OCI-LY1 (cell line): ENCODE results near the gene HSD17B7.
"Not testable (repeated sequence)": the region's sequence is repeated elsewhere in the genome, so short reads cannot be mapped to it uniquely, and the experiment has no call there.

ENCODE experiments used
- H2AFZ ChIP-seq: fragments of 200-600 bp; sonication (generic), shearing (Covaris generic); 2 replicates; pipeline ENCODE4 v1.6.0; 2014; ENCODE audit warnings: antibody characterized with exemption, mild to moderate bottlenecking, low read length
- H3F3A ChIP-seq: fragments of 200-600 bp; sonication (generic), shearing (Covaris generic); 2 replicates; pipeline ENCODE4 v1.6.0; 2014; ENCODE audit warnings: mild to moderate bottlenecking, antibody characterized with exemption, low read length, moderate library complexity; ENCODE audit not compliant: insufficient read depth
- H3K27ac ChIP-seq: fragments of 200-600 bp; sonication (generic); 2 replicates; pipeline ENCODE4 v1.5.1; 2014; ENCODE audit warnings: low read length, mixed run types, mild to moderate bottlenecking, low read depth; ENCODE audit not compliant: poor library complexity, severe bottlenecking
- H3K27me3 ChIP-seq: fragments of 200-600 bp; sonication (generic); 2 replicates; pipeline ENCODE4 v1.6.0; 2014; ENCODE audit warnings: antibody characterized with exemption, mild to moderate bottlenecking, low read length, moderate library complexity; ENCODE audit not compliant: insufficient read depth
- H3K36me3 ChIP-seq: fragments of 200-600 bp; sonication (generic); 2 replicates; pipeline ENCODE4 v1.6.1; 2014; ENCODE audit warnings: mild to moderate bottlenecking, antibody characterized with exemption, low read length, moderate library complexity, mixed read lengths; ENCODE audit not compliant: insufficient read depth
- H3K4me1 ChIP-seq: fragments of 200-600 bp; sonication (generic); 2 replicates; pipeline ENCODE4 v1.5.1; 2014; ENCODE audit warnings: mild to moderate bottlenecking, low read length, moderate library complexity; ENCODE audit not compliant: insufficient read depth, severe bottlenecking
- H3K4me2 ChIP-seq: fragments of 200-600 bp; sonication (generic), shearing (Covaris generic); 2 replicates; pipeline ENCODE4 v1.6.1; 2014; ENCODE audit warnings: low read length
- H3K4me3 ChIP-seq: fragments of 200-600 bp; sonication (generic); 2 replicates; pipeline ENCODE4 v1.5.1; 2014; ENCODE audit warnings: low read length, low read depth, mild to moderate bottlenecking, mixed read lengths; ENCODE audit not compliant: poor library complexity, severe bottlenecking
- H3K79me2 ChIP-seq: fragments of 200-600 bp; shearing (Covaris generic); 2 replicates; pipeline ENCODE4 v1.6.1; 2016; ENCODE audit warnings: mixed run types, low read length, mixed read lengths; ENCODE audit not compliant: insufficient read depth
- H3K9ac ChIP-seq: fragments of 200-600 bp; sonication (generic), shearing (Covaris generic); 2 replicates; pipeline ENCODE4 v1.6.1; 2014; ENCODE audit warnings: mild to moderate bottlenecking, low read length, mixed read lengths
- H3K9me2 ChIP-seq: fragments of 200-600 bp; sonication (generic), shearing (Covaris generic); 2 replicates; pipeline ENCODE4 v1.6.1; 2014; ENCODE audit warnings: low read depth, mild to moderate bottlenecking, low read length, mixed read lengths
- H3K9me3 ChIP-seq: fragments of 200-600 bp; shearing (Covaris generic); 2 replicates; pipeline ENCODE4 v1.6.1; 2014; ENCODE audit warnings: low read length, mixed read lengths
- H4K20me1 ChIP-seq: fragments of 200-600 bp; sonication (generic), shearing (Covaris generic); 2 replicates; pipeline ENCODE4 v1.6.0; 2016; ENCODE audit warnings: mild to moderate bottlenecking, low read length; ENCODE audit not compliant: insufficient read depth
- EZH2 ChIP-seq: fragments of 200-600 bp; sonication (generic), shearing (Covaris generic); IDR thresholded peaks from 2 replicates; pipeline ENCODE4 v1.8.0; 2017; ENCODE audit warnings: borderline replicate concordance, mixed run types, mild to moderate bottlenecking, antibody characterized with exemption, low read length, moderate library complexity, mixed read lengths
- TF ChIP-seq, protein P1 (sequence below): fragments of 200-600 bp; sonication (generic), shearing (Covaris generic); IDR thresholded peaks from 2 replicates; pipeline ENCODE4 v1.5.1; 2017; ENCODE audit warnings: mild to moderate bottlenecking, antibody characterized with exemption, low read length, moderate library complexity, mixed read lengths

HSD17B7 gene

GRCh38 chr1:162782671-162783070, 7.8 kb upstream of the HSD17B7 start:
- H4K20me1 ChIP-seq = no peaks in the 10 kb centered on the region
- no peaks in the 10 kb centered on the region for H3K9me2 ChIP-seq
- no peak overlapping the region for H3K4me3 ChIP-seq
- H2AFZ ChIP-seq = no peak overlapping the region
- no peak overlapping the region for H3K4me2 ChIP-seq
- H3K4me1 ChIP-seq = no peaks in the 10 kb centered on the region
- H3F3A ChIP-seq = no peaks in the 10 kb centered on the region
- no peaks in the 10 kb centered on the region for H3K9me3 ChIP-seq
- H3K27ac ChIP-seq = no peak overlapping the region
- TF ChIP-seq EZH2 = no peak
- TF ChIP-seq, protein P1, sequence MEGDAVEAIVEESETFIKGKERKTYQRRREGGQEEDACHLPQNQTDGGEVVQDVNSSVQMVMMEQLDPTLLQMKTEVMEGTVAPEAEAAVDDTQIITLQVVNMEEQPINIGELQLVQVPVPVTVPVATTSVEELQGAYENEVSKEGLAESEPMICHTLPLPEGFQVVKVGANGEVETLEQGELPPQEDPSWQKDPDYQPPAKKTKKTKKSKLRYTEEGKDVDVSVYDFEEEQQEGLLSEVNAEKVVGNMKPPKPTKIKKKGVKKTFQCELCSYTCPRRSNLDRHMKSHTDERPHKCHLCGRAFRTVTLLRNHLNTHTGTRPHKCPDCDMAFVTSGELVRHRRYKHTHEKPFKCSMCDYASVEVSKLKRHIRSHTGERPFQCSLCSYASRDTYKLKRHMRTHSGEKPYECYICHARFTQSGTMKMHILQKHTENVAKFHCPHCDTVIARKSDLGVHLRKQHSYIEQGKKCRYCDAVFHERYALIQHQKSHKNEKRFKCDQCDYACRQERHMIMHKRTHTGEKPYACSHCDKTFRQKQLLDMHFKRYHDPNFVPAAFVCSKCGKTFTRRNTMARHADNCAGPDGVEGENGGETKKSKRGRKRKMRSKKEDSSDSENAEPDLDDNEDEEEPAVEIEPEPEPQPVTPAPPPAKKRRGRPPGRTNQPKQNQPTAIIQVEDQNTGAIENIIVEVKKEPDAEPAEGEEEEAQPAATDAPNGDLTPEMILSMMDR = no peak
- no peaks in the 10 kb centered on the region for H3K79me2 ChIP-seq
- H3K27me3 ChIP-seq = 0 out of 2 replicates have a peak, but pooled peaks cover 3% of the 10 kb centered on the region
- H3K36me3 ChIP-seq = no peaks in the 10 kb centered on the region
- no peak overlapping the region for H3K9ac ChIP-seq

- not testable (repeated sequence) for H4K20me1 ChIP-seq, H3K27me3 ChIP-seq, H3K27ac ChIP-seq, H3K9ac ChIP-seq, H3K9me3 ChIP-seq, H3F3A ChIP-seq, H3K9me2 ChIP-seq, H2AFZ ChIP-seq, H3K4me1 ChIP-seq, H3K79me2 ChIP-seq, H3K4me2 ChIP-seq, H3K36me3 ChIP-seq, H3K4me3 ChIP-seq
Observed at GRCh38 chr1:162784926-162785325, 5.6 kb upstream of the HSD17B7 start.

- H3K4me2 ChIP-seq, H3K27ac ChIP-seq, H3K4me3 ChIP-seq, H3K9me3 ChIP-seq, H2AFZ ChIP-seq, H3K79me2 ChIP-seq, H3K27me3 ChIP-seq, H3F3A ChIP-seq, H3K36me3 ChIP-seq, H3K9me2 ChIP-seq, H3K9ac ChIP-seq, H4K20me1 ChIP-seq: not testable (repeated sequence)
- H3K4me1 ChIP-seq = peaks cover 18% of the 10 kb centered on the region
Observed at GRCh38 chr1:162788783-162789182, 1.7 kb upstream of the HSD17B7 start.

DNA sequence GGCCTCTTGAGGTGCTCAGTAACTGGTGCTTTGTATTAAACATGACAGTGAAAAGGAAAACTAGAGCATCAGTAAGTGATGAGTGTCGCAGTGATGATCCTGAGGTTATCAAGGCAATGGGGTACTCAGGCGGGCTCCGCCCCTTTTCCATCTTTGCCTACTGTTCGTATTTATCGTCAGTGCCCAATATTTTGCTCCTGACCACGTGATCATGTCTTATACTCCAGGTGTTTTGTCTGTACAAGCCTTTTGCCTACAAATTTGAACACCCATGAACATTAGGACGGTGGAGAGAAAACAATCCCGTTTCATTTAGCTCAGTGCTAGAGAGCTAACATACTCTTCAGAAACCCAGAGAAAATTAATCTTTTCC, 469 bp downstream of the HSD17B7 start:
- Histone ChIP-seq H3K36me3 (peaks cover 22% of the 10 kb centered on the region; the same call in 1 of the 2 replicates), H3K27ac (peak overlapping the region; percentile 70), H3K9ac (peak overlapping the region; percentile 62; the same call in 1 of the 2 replicates), H3K4me3 (peak overlapping the region; percentile 62), H3K4me1 (peaks cover 18% of the 10 kb centered on the region), H3K4me2 (peak overlapping the region; percentile 61)
- not testable (repeated sequence) for H3K9me2 ChIP-seq, H3K9me3 ChIP-seq, H3K79me2 ChIP-seq, H3K27me3 ChIP-seq, H2AFZ ChIP-seq, H4K20me1 ChIP-seq, H3F3A ChIP-seq

DNA sequence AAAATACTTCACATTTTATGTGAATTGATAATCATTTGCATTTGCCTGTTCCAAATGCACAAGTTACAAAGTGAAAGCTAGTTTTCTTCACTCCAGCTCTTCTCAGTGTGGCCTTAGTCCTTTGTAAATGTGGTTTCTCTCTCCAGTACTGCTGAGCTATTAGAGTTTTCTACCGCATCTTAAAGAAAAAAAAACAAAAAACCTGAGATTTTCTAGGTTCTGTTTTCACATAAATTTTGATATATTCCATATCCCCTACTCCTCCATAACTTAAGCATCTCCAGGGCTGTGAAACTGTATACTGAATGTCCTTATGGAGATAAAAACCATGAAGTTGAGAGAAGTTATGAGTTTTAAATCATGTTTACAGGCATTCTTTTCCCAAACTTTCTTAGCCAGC, 3.8 kb downstream of the HSD17B7 start:
- H3K4me1 ChIP-seq = peaks cover 18% of the 10 kb centered on the region
- not testable (repeated sequence) for H3K4me2 ChIP-seq, H3K9me3 ChIP-seq

DNA sequence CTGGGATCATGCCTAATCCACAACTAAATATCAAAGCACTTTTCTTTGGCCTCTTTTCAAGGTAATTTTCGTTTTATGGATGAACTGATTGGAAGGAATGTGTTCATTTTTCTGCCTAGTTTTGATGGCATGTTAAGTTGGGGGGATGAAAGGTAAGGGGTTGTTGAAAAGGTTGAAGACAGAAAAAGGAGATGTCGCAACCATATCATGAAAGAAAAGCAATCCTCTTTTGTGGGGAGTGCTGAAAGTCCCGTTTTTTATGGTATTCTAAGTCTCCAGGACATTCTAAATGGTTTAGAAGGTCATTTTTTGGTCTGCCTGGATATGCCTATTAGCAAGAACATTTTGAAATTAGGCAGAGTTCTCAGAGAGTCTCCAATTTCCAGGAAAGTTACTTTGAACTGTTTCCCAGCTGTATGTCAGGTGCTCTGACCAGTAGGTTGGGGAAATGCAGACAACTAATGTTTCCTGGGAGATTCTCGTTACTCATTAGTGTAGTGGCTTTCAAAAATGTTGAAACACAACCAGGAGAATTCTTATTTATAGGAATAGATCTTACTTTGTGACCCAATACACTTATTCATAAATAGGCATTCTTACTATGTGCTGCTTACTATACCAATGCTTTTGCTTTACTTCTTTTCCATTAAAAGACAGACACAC, 6.2 kb downstream of the HSD17B7 start:
- not testable (repeated sequence) for H3K27me3 ChIP-seq, H3K4me1 ChIP-seq, H3K4me3 ChIP-seq, H3K9me3 ChIP-seq, H3K27ac ChIP-seq, H2AFZ ChIP-seq, H3K4me2 ChIP-seq, H3K9ac ChIP-seq, H4K20me1 ChIP-seq, H3F3A ChIP-seq, H3K9me2 ChIP-seq, H3K79me2 ChIP-seq
- H3K36me3 ChIP-seq = peaks cover 68% of the 10 kb centered on the region

More for the DNA sequence above, 3.8 kb downstream of the HSD17B7 start:
- H3K27me3 ChIP-seq, H3K9ac ChIP-seq, H2AFZ ChIP-seq, H3K9me2 ChIP-seq, H3K4me3 ChIP-seq, H4K20me1 ChIP-seq, H3K79me2 ChIP-seq, H3K27ac ChIP-seq, H3F3A ChIP-seq: not testable (repeated sequence)
- H3K36me3 ChIP-seq = peaks cover 46% of the 10 kb centered on the region
